ENCODE data around the gene ATN1.

ATN1 gene

GRCh38 chr12:6960593-6961277, 33.0 kb downstream of the ATN1 start:
- DNase-seq (ENCODE audit: low spot score), result peak; percentile 62
- TF ChIP-seq CTCF (IDR thresholded peaks at IDR 0.05; ENCODE audit: extremely low read depth, missing control alignments), result peak; percentile 67

- DNase-seq (ENCODE audit: low spot score), result peak; percentile 52
- no peak for TF ChIP-seq CTCF (IDR thresholded peaks at IDR 0.05; ENCODE audit: extremely low read depth, missing control alignments)
Observed at GRCh38 chr12:6961278-6961694, 33.5 kb downstream of the ATN1 start.

- DNase-seq (ENCODE audit: low spot score), result peak; percentile 68
- peak; percentile 40 for TF ChIP-seq CTCF (IDR thresholded peaks at IDR 0.05; ENCODE audit: extremely low read depth, missing control alignments)
Observed at GRCh38 chr12:6961695-6962284, 34.0 kb downstream of the ATN1 start.

- TF ChIP-seq CTCF (IDR thresholded peaks at IDR 0.05; ENCODE audit: extremely low read depth, missing control alignments), result no peak
- DNase-seq (ENCODE audit: low spot score), result no peak
Observed at GRCh38 chr12:6962285-6963015, 34.7 kb downstream of the ATN1 start.

GRCh38 chr12:6963016-6963731, 35.4 kb downstream of the ATN1 start:
- DNase-seq (ENCODE audit: low spot score), result no peak
- no peak for TF ChIP-seq CTCF (IDR thresholded peaks at IDR 0.05; ENCODE audit: extremely low read depth, missing control alignments)

- no peak for DNase-seq (ENCODE audit: low spot score)
- no peak for TF ChIP-seq CTCF (IDR thresholded peaks at IDR 0.05; ENCODE audit: extremely low read depth, missing control alignments)
Observed at GRCh38 chr12:6963791-6964413, 36.1 kb downstream of the ATN1 start.
